Renal pelvis (tissue), 4 donors: ENCODE results near the gene DPP10. TPM values are rescaled to one million over a fixed set of nuclear protein-coding genes. Genes with fewer than 3 reads are reported as not detected.
"Not testable (repeated sequence)": the region's sequence is repeated elsewhere in the genome, so short reads cannot be mapped to it uniquely, and the experiment has no call there.

Experiments used
- DNase-seq: peaks from one replicate; pipeline ENCODE4 v3.0.0-alpha.2; 2013
- polyA plus RNA-seq, 3 donors: library from polyadenylated mRNA; unstranded; fragments of 120-200 nt; gene quantifications; one replicate each; pipeline ENCODE4 v1.2.1, GENCODE V29; 2013; ENCODE audit not compliant: insufficient read length in 3 of 3

The DPP10 gene
- polyA plus RNA-seq, 3 donors, result 8.5 to 12.1 (median 10.2) TPM

DNA sequence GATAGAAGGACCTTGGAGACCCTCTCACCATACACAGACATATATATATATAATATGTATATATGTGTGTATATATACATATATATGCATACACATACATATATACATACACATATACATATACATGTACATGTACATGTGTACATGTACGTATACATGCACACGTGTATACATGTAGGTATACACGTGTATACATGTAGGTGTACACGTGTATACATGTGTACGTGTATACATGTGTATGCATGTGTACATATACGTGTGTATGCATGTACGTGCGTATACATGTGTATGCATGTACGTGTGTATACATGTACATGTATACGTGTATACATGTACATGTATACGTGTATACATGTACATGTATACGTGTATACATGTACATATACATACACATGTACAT lies 54.5 kb downstream of the DPP10 start:
- DNase-seq, result no peak

DNA sequence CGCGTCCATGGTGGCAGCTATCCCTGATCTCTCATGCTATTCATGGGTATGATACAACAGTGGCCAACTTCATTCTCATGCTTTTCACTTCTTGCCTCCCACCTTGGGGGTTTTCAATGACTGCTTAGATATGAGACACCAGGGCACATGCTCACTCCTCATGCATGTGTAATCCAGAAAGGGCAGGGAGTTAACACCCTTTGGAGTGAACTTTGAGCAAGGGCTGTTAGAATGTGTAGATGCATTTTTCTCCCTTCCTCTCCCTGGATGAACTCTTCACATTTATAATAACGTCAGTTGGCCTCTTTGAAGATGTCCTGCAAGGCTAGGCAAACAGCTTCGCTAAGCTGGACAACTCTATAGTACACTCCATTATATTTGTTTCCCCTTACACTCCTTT lies 56.7 kb downstream of the DPP10 start:
- DNase-seq, result no peak

DNA sequence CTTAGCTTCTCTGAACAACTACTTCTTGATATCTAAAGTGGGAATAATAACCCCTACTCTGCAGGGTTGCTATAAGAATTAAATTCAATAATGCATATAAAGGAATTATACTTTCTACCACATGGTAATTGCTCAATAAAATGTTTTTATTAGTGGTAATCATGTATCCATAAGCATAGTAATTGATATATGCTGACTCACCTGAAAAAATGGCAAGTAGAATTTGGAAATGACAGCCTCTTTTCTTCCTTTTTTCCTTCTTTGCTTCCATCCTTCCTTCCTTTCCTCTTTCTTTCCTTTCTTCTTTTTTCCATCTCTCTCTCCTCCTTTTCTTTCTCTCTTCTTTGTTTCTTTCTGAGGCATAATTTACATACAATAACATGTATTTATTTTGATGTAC lies 65.3 kb downstream of the DPP10 start:
- DNase-seq, result no peak

DNA sequence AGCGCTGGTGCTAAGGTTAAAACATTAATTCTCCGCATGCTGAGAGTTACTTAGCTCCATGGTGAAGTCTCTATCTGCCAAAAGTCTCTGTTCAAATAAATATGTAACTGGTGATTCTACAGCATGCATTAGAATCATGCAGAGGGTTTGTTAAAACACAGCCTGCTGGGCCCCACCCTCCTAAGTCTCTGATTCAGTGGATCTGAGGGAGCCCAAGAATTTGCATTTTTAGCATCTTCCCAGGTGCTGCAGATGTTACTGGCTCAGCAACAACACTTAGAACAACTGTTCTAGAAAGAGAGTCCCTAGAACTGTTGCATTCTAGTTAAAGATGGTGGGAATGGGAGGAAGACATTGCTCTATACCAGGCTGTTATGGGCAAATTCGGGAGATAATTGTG lies 73.4 kb downstream of the DPP10 start:
- no peak for DNase-seq

DNA sequence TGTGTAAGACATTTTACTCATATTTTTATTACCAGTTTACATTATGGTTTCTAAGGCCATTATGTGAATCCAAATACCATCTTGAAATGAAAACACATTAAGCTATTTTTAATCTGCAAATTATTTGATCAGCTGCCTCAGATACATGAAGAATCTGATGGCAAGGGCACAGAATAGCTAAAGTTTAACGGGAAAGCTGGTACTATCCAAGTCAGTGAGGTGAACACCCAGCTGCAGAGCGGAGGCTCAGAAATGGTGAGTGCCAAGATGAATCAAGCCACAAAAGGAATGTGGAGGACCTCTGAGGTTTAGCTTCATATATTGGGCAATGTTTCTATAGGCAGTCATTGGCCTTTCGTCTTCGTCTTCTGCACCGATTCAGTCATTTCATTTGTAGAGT lies 75.1 kb downstream of the DPP10 start:
- DNase-seq, result no peak

DNA sequence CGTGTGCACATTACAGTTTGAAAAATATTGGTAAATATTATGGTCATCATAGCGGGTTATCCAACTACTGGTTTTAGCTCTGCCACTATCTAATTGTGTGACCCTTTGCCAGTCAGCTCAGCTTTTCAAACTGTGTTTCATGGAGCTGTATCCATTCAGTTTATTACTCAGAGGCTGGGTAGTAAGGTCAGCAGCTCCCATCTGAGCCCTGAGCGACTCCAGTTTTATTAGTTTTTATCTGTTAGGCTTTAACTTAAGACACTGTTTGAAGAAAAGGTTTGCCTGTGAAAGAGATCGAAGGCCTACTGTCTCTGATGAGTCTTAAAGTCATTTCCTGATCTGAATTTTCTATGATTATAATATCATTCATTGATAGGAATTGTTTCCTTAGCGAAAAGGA lies 76.3 kb downstream of the DPP10 start:
- DNase-seq, result no peak

DNA sequence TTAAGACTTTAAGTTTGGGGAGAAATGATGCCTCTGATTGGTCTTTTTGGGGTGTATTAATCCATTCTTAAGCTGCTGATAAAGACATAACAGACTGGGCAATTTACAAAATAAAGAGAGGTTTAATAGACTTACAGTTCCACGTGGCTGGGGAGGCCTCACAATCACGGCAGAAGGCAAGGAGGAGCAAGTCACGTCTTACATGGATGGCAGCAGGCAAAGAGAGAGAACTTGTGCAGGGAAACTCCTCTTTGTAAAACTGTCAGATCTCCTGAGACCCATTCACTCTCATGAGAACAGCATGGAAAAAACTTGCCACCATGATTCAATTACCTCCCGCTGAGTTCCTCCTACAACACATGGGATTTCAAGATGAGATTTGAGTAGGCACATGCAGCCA lies 80.2 kb downstream of the DPP10 start:
- not testable (repeated sequence) for DNase-seq

DNA sequence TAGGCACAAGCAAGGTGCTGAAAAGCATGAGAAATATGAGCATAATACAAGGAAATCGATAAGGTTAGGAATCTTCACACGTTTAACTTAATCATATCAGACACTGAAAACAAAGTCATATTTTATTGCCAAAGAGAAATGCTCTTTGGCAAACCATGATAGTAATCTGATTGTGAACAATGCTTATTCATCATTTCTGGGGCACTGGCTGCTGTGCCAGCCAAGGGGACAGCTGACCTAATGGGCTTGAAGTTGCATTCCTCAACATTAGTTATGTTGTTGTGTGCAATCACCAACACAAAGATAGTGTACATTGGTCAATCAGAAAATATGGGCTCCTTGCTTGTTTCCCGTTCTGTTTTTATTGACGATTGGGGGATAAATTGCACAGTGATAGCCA lies 83.5 kb downstream of the DPP10 start:
- DNase-seq, result no peak

DNA sequence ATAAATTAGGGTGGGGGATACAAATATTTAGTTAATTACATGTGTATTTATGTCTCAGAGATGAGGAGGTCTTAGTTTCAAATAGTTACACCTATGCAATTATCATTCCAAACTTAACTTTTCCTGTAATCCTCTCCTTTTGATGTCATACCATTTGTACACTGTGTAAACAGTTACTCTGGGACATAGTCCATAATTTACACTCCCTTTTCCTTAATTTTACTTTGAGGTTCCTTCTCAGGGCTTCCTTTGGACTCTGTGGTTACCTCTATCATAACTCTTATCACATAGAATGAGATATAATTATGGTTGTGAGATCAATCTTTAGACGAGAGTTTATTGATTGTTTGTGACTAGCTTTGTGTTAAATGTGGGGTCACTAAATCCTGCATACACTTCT lies 84.4 kb downstream of the DPP10 start:
- no peak for DNase-seq

DNA sequence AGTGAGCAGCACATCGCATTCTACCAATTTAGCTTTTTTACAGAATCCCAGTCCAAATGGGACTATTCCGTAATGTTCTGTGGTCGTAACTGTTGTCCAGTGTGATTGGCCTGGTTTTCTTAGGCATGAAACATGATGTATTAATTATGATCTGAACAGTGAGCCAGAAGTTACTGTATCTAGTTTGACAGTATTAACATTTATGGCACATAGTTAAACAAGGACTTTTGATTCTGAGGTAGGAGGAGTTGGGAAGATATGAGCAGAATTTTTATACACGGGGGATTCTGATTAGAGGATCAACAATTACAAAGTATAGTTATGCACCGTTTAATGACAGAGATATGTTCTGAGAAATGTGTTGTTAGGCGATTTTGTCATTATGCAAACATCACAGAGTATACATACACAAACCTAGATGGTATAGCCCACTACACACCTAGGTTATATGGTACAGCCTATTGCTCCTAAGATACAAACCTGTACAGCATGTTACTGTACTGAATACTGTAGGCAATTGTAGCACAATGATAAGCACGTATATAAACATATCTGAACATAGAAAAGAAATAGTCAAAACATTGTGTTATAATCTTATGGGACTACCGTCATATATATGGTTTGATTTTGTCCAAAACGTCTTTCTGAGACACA lies 85.0 kb downstream of the DPP10 start:
- DNase-seq, result no peak

DNA sequence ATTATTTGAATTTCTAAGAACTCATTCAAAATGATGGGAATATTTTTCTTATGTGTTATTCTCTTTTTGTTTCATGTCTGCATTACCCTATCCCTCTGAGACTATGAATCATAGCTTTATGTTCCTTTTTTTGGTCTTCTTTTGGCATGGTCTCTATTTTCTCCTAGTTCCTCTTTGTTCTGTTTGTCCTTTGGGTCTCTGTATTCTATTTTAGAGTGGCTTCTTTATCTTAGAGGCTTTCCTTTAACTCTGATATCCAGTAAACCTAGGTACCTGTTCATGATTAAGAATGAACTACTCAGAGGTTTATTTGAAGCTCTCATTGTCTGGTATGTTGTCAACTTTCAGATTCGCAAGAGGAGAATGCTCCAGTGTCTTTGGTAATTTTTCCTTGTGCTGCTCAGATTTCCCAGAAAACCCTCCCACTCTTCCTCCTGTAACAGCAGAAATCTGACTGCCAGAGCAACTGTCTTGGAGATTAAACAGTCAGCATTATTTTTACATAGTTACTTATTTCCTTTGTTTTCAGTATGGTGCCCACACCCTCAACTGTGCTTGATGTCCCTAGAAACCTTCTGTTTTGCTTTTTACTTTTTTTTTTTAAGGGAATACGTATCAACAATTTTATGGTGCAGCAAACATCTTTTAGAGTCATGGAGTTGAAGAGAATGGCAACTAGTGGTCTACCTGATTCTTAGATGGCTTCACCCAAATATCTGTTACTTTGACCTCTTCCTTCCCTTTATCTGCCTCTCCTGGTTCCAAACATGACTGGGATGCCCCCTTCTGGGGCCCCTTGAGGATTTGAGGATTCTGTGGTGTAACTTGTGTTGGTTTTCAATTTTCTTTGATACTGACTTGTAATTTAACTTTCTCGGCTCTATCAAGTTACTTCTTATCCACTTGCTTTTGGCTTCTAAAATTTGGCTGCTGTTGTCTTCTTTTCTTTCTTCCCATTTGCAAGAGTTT lies 92.0 kb downstream of the DPP10 start:
- no peak for DNase-seq

DNA sequence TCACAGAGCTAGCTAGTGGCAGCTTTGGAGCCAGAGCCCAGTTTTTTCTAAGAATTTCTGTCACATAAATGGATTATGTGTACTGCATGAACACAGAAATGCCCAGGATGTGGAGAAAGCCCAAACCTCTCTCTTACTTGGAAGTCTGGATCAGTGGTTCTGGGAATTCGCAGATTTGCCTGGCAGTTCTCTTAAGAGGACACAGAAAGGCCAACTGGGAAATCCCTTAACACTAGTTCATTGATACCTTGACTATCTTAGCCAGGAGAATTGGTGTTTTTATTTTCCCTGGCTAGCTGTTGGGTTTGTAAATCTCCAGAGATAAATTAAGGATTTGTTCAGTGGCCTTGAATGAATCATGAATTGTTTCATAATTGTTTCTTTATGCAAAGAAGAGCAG lies 95.3 kb downstream of the DPP10 start:
- no peak for DNase-seq

DNA sequence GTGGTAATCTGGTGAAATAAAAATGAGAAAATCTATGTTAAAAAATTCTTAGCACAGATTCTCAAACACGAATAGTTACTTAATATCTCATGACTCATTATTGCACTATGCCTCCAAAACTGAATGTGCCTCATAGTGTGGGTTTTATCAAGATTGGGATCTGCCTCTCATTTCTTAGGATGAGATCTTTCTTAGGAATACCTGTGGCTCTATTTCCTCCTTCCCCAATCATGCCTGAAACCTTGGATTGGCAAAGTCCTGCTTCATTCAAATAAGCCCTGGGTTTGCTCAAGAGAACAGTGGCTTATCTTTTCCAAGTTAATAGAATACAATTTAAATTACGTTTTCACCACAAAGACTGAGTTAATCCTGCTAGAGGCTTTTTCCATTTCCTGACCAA lies 100.3 kb downstream of the DPP10 start:
- DNase-seq, result no peak

DNA sequence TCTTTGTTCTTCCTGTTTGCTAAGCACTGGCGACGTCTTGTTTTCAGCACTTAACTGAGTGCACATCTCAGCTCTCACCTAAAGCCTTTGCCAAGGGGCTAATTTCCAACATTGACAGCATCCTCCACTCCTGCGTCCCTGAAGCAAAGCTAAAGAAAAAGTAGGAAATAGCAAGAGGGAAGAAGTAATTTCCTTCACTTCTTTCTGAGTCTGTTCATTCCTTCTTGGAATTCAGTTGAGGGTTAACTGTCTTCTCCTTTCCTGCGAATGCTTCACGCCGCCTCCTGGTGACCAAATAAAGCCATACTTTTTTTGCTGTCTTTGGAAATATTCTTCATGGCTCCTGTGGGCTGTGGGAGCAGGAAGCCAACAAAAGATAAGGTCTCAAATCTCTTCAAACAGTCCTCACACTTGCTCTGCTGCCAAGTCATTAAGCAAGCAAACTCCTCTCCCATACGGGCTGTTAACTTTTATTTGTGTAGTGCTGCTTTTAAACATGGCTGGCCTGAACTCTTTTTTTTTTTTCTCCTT lies 100.9 kb downstream of the DPP10 start:
- peak; percentile 79 for DNase-seq

DNA sequence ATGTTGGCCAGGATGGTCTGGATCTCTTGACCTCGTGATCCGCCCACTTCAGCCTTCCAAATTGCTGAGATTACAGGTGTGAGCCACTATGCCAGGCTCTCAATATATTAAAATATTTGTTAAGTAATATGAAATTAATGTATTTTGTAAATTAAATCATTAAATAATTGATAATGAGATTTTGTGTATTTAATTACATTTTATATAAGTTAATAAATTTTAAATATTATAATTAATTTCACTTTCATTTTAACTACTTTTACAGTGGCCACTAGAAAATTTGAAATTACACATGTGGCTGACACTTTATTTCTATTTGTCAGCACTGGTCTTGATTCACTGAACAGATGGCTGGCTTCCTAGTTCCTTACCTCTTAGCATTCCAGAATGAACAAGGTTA lies 102.6 kb downstream of the DPP10 start:
- DNase-seq, result no peak

DNA sequence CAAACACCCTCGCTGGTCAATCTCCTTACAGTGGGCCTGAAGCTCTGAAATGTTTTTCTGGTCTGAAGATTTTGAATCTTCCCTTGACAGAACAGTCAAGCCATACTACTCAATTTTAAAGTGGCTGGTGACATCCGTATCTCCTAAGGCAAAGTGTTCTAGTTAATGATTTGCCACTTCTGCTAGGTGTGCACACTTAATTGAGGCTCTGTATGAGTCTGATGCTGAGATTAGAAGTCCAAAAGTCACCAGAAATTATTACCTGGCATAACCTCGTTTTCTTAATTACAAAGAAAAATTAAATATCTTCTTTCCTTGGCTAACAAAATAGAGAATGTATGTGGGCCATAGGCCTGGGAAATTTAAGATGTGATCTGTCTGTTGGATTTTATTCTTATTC lies 104.1 kb downstream of the DPP10 start:
- no peak for DNase-seq

DNA sequence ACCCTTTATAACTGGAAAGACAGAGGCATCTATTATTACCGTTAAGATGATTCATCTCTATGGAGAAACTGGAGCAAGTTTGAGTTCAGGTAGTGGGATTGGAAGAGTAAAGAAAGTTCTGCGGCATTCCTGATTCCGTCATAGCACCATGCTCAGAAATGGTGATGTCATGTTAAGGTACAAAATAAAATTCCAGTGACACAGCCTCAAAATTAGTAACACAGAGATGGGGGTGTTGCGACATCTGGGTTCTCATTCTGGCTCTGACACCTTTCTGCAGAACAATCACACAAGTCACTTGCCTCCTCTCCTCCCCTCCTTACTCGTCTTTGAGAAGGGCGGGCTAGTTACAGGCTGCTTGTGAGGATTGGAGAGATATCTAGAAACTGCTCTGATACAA lies 105.7 kb downstream of the DPP10 start:
- DNase-seq, result no peak

DNA sequence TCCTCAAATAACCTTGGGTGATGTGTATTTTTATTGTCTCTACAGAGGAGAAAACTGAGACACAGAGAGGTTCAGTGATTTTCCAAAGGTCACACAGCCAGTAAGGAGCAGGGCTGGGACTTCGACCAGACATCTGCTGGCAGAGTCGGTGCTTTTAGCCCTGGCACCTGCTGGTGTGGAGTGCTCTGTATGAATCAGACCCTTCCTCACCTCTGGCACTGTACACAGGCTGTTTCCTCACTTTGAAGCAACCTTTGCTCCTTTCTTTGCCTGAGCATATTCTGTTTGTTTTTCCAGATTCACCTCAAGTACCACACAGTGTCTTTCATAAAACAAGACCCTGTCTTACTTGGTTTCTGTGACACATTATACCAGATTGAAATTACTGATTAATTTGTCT lies 107.9 kb downstream of the DPP10 start:
- no peak for DNase-seq

DNA sequence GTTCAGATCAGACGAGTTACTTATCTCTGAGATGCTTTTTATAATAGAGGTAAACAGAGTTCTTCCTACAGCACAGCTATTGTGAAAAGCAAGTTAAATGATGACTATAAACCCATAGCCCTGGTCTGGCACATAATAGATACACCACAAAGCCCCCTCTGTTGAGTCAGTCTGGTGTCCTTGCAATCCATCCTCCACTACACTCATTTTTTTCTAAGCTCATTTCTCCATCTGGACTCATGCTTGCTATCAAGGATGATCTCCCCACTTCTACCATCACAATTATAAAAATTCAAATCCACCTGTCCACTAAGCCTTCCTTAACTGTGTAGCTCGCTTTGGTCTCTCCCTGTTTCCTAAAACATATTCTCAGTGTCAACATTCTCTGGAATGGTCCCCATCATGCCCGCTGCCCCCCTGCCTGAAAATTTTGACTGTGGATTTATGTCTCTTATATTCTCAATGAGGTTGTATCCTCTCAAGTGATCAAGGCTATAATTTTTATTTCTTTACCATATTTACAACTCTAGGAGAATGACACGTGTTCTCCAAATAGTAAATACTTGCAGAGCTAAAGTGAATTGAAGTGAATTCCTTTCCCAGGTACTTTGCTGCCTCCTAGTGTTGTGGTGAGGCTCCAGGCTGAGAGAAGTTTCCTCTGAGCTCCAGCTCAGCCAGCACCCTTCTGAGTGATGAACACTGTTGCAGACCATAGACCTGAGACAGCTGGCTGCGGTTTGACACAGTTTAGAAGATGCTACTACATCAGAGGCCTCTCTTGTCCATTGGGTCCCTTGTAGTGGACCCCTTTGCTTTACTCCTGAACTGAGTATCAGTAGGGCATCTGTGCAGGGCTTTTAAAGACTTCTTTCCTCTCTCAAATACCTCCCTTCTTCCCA lies 108.7 kb downstream of the DPP10 start:
- DNase-seq, result peak; percentile 52

DNA sequence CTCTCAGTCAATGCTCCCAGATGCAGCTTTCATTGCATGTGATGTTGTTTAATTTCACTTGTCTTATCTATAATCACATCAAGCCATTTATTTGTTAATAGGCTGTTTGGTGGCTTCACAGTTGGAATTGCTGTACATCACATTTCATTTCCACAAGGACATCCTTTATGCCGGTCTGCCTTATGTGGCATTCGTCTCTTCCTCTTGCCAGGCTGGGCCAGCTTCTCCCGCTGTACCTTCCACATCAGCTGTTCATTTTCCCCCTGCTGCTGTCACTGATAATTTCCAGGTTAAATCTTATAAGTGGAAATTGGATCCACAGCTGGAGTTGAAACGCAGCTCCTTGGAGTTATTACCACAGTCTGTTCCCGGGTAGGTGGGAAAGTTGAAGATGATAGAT lies 110.6 kb downstream of the DPP10 start:
- DNase-seq, result no peak

DNA sequence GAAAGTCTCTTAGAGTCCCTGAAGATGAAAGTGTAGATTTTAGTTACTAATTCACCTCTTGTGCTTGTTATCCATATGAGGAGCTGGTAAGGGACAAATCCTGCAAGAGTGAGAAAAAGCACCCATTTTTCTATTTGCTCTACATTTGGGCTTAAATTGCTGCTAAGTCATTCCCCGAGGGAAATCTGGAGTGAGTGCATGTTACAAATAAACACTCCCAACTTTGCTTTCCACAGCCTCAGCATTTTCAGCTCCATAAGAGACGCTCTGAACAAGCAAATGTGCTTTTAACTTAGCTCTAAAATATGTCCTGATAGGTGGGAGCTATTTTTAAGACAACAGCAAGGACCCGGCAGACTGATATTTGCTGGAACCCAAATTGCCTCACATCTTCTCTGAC lies 126.7 kb downstream of the DPP10 start:
- DNase-seq, result no peak

DNA sequence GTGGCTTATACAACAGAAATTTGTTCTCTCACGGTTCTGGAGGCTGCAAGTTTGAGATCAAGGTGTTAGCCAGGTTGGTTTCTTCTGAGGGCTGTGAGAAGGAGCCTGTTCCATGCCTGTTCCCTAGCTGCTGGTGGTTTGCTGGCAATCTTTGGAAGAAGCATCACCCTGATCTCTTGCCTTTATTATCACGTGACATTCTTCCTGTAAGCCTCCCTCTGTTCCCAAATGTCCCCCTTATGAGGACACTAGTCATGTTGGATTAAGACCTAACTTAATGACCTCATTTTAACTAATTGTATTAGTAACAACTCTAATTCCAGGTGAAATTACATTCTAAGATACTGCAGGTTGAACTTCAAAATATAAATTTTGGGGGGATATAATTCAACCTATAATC lies 135.2 kb downstream of the DPP10 start:
- DNase-seq, result no peak
